GM21737 (cell line): ENCODE data around the gene MINDY4.

Experiments used
- ATAC-seq: cut with Tn5 transposase; IDR thresholded peaks from one replicate; pipeline ENCODE4 v1.9.1; 2021; ENCODE audit warnings: mild to moderate bottlenecking, moderate library complexity; ENCODE audit not compliant: unreplicated experiment

The MINDY4 gene

GRCh38 chr7:30896783-30897637, 125.8 kb downstream of the MINDY4 start:
- ATAC-seq, result no peak

DNA sequence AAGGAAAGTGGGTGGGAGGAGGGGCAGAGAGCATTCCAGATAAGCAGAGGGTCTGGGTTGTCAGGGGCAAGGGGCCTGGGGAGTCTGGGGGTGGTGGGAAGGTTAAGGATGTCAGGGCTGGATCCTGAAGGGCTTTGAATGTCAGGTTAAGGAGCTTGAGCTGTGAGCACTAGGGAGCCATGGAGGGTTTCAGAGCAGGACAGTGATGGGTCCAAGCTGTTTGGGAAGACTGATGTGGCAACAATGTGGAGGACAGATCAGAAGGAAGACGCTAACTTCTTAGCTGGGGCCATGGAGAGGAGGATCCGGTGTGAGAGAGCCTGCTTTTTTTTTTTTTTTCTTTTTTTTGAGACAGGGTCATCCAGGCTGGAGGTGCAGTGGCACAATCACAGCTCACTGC, 126.6 kb downstream of the MINDY4 start:
- ATAC-seq, result no peak

DNA sequence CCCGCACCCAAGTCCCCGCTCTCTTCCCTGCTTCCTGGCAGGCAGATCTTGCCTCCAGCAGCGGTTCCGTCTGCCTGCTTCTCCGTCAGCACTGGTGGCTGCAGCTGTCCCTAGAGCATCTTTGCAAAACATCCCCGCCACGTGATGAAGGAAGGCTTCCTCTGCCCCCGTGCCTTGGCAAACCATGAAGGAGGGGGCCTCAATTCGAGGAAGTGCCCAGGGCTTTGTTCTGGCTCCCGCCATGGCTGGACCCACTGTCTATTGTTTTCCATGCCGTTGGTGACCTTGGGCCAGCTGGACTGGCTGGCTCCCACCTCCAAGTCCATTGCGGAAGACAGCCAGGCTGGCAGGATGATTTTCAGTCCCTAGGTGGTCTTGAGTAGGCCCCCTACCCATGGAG, 127.2 kb downstream of the MINDY4 start:
- no peak for ATAC-seq

DNA sequence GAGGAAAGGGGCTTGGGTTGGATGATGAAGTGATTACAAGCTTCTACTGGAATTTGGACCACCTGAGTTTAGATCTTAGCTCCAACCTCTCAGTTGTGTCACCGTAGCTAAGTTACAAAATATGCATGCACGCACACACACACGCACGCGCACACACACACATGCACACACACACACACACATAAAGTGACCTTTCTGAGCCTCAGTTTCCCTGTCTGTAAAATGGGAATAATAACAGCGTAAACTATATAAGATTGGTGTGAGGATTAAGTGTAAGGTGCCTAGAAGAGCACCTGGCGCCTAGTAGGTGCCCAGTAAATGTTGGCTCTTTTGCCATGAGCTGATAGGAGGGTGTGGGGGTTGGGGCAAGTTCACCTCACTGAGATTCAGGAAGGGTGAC, 127.8 kb downstream of the MINDY4 start:
- ATAC-seq, result no peak

DNA sequence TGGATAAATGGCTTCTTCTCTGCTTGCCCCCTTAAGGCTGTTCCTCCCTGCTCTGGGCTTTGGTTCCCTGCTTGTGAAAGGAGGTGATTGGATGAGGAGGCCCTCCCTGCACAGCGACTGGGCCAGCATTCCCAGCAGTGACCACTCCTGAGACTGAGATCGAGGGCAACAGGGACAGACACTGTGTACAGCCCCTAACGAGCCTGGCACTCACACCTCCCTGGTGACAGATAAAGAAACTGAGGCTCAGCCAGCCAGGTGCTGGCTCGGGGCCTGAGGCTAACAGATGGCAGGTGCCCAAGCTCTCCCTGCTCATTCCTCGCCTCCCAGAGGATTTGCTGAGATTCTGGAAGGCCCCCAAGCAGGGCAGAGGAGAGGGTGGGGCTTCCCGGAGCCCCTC, 128.4 kb downstream of the MINDY4 start:
- no peak for ATAC-seq

DNA sequence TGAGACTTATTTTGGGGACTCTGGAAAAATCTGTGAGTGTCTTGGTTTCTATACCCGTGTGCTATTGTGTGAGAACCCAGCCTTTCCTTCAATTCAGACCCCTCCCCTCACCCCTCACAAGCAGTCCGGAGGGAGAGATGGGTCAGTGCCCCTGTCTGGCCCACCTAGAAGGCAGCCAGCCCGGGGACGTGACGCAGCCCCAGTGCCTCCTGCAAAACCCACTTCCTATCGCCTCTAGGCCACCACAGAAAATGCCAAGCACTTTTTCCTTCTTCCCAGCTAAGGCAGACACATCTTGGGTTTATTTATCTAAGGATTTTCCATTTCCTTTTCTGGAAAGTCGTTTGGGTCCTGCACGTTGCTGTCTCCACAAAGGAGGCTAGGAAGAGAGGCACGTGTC, 128.8 kb downstream of the MINDY4 start:
- ATAC-seq, result no peak

DNA sequence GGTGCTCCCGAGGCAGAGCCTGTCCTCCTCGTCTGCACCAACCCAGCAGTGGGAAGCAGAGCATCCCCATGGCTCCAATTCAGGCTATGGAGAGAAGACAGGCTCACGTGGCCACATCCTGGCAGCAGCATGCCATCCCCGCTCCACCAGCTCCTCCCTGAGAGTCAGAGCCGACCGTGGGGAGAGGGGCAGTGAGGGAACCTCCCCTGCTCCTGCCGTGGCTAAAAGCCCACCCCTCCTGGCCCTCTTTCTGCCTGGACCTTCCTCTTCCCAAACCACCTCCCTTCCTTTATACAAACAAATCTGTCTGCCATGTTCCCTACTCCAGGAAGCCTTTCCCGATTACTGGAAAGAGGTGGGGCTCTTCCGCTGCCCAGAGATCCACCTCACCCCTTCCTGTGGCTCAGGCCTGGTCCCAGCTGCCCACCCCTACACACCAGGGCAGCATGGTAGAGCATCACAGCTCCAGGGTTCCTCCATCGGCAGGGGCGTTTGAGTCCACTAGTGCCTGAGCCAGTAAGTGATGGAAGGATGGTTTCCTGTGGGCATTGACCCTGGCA, 129.7 kb downstream of the MINDY4 start:
- no peak for ATAC-seq

DNA sequence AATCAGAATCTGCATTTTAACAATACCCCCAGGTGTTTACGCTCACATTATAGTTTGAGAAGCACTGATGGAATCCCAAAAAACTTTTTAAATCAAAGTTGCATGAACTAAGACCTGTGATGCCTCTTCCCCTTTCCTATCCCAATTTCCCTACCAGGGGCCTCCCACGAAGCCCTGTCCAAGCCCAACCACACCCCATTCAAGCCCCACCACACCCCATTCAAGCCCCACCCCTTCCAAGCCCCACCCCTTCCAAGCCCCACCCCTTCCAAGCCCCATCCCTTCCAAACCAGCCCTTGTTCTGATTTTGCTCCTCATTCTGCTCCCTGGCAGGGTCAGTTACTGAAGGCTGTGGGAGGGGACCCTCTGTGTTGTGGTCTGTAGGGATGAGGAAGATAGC, 130.6 kb downstream of the MINDY4 start:
- ATAC-seq, result no peak

- no peak for ATAC-seq
These were observed 131.2 kb downstream of the MINDY4 start for GRCh38 chr7:30902466-30902865.

- no peak for ATAC-seq
These were observed 131.9 kb downstream of the MINDY4 start for GRCh38 chr7:30903146-30903545.

DNA sequence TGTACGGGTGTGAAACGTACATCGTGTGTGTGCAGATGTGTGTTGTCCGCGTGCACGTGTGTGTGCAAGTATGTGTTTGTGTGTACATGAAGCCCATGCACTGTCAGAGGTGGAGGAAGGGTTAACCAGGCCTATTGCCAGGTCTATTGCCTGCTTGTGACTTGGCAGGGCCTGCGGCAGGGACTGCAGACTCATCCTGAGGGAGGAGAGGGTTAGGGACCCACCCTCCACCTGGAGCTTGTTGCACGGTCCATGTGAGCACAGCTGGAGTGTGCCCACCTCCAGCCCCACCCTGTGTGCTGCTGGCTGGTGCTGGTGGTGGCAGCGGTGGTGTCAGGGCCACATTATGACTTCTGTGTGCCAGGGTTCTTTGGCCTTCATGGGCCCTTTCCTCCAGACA, 133.3 kb downstream of the MINDY4 start:
- no peak for ATAC-seq

DNA sequence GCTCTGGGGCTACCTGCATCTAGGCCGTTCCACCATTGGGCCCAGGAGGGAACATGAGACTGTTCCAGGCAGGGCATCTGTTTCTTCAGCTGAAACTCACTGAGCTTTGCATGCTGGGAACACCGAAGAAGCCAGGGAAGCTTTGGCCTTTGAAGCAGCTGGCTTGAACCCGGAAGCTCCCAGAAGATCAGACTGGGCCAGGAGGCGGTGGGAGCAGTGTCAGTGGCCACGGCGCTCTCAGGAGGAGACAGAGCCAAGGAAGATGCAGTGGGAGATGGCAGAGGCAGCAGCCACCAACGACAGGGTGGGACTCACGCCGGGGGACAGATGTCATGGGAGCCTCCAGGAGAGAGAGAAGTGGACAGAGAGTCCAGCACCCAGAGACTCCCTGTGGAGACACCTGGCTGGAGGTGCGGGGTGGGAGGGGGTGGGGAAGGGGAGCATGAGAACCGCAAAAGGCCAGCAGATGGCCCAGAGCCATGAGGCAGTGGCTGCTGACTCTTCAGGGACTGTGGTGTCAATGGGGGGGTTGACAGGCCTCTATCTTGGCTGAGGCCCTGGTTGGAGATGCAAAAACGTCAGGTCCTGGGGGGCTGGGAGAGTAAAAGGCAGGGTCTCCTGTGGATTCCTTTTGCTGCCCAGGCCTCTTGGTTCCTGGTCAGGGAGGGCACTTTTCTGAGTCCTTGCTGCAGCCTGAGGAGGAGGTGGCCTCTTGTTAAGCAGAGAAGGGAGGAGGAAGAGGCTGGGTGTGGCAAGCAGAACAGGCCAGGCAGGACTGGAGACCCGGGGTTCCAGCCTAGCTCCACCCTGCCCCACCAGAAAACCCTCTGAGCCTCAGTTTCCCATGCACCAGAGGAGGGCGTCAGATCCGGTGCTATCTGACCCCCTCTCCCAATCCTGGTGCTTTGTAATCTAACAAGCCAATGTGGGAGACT, 134.1 kb downstream of the MINDY4 start:
- ATAC-seq, result no peak

- ATAC-seq, result no peak
These were observed 134.8 kb downstream of the MINDY4 start for GRCh38 chr7:30906014-30906413.

DNA sequence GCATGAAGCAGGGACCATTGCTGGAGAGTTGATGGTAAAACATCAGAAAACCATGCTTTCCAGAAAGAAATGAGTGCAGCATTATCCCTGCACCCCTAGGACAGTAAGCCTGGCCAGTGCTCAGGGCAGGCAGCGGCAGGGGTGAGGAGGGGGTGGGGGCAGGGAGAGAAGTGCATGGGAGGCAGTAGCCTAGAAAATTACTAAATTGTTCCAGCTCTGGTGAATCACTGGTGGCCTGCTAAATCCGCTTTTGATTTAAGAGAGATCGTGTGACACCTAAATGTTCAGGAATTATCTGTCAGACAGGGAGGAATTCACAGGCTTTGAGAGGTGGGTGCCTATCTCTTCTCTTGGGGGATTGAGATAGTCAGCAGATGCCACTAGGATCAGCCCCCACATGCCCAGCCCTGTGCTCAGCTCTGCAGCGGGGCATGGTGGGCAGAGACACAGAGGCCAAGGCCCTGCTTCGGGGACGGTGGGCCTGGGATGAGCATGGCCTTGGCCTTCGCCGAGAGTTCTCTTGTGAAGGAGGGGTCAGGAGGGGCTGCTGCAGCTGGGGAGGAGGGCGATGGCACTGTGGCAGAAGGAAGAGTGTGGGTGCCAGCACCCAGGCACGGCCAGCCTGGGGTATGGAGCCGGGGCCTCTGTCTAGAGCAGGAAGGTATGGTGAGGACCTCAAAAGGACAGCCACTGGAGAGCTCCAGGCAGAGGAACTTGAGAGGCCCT, 135.5 kb downstream of the MINDY4 start:
- ATAC-seq, result no peak

GRCh38 chr7:30907527-30908267, 136.5 kb downstream of the MINDY4 start:
- ATAC-seq, result no peak

- ATAC-seq, result no peak
These were observed 137.5 kb downstream of the MINDY4 start for GRCh38 chr7:30908681-30909080.

DNA sequence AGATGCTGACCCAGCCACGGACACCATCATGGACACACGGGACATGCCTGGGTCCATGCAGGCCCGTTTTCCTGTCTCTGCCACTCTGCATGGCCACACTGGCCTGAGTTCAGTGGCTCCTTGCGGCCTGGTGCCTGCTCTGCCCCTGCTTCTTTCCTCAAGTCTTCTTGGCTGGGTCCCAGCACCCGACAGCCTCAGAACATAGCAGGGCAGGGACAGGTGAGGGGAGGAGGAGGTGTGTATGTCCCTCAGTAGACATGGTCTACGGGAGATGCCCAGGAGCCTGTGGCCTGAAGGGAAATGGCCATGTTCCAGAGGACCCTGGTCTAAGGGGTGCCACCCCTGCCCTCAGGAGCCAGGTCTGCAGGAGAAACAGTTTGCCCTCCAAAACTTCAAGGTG, 138.2 kb downstream of the MINDY4 start:
- ATAC-seq, result no peak

DNA sequence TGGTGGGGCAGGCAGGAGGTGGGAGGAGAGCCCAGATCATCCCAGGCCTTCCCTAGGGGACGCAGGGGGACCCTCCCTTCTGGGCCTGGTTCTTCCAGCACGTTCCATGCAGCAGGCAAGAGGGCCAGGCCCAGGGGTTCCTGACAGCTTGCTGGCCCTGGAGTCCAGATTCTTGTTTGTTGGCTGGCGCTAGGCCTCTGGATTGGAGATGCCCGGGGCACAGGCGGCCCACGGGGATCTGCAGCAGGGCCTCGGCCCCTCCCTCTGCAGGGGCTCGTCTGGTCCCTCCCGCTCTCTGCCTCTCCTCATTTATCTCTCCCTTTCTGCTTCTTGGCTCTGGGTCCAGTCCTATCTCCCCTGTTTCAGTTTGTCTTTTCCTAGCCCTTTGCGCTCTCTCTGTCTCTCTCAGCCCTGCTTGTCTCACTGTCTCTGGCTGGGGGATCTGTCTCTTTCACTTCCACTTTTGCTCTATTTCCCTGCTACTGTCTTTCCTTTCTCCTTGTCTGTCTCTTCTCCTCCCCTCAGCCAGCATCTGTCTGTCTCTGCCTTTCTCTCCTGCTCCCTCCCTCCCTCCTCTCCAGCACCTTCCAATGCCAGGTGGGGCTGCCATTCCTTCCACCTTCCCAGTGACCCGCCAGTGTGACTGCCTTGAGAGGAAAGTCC, 139.3 kb downstream of the MINDY4 start:
- ATAC-seq, result no peak

- no peak for ATAC-seq
These were observed 139.9 kb downstream of the MINDY4 start for GRCh38 chr7:30911133-30911532.

DNA sequence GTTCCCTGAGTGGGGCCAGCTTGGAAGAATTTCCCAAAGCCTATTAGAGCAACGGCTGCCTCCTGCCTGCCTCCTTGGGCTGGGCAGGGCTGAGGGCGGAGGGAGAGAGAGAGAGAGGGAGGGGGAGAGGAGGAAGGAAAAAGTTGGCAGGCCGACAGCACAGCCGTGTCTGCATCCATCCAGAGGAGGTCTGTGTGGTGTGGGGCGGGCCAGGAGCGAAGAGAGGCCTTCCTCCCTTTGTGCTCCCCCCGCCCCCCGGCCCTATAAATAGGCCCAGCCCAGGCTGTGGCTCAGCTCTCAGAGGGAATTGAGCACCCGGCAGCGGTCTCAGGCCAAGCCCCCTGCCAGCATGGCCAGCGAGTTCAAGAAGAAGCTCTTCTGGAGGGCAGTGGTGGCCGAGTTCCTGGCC, 140.3 kb downstream of the MINDY4 start, which contains the start of gene AQP1:
Gene AQP1, plus strand, starts transcription at position 293 of the 409 bp plus-strand sequence. Its CDS starts 57 bp downstream, at position 350.
- ATAC-seq, result no peak
